ENCODE results near the gene COL2A1. TPM values are rescaled to one million over a fixed set of nuclear protein-coding genes. Genes with fewer than 3 reads are reported as not detected.

Gene COL2A1
- total RNA-seq, 2 donors from 2014 or later = 12.4 to 21.0 TPM

- H3K4me1 Mint-ChIP-seq = peaks cover 13% of the 10 kb centered on the region
- Histone ChIP-seq H3K4me3 (ENCODE audit: low read length) (no peak overlapping the region), H3K27me3 (ENCODE audit: control insufficient read depth, insufficient read depth, low read length, poor library complexity, severe bottlenecking) (no peaks in the 10 kb centered on the region), H3K4me1 (ENCODE audit: control insufficient read depth, insufficient read depth, low read length) (peaks cover 5% of the 10 kb centered on the region), H3K36me3 (ENCODE audit: control insufficient read depth, insufficient read depth, low read length) (peaks cover 33% of the 10 kb centered on the region), H3K9ac (ENCODE audit: extremely low read depth, low read length, poor library complexity, severe bottlenecking) (no peak overlapping the region), H3K9me3 (ENCODE audit: control insufficient read depth, low read length) (no peaks in the 10 kb centered on the region), H3K27ac (ENCODE audit: low read depth, low read length) (no peak overlapping the region)
- WGBS, 2 experiments (ENCODE audit: insufficient coverage in 1 of 2, insufficient read length in 1 of 2) = 85 to 100% methylated on average over 2 to 4 of the region's 5 CpGs
- DNase-seq = no peak
- H3K9me3 Mint-ChIP-seq = no peaks in the 10 kb centered on the region
- peaks cover 26% of the 10 kb centered on the region for H3K36me3 Mint-ChIP-seq (ENCODE audit: low read depth)
- H3K27me3 Mint-ChIP-seq (ENCODE audit: insufficient read depth) = peaks cover 37% of the 10 kb centered on the region
- H3K4me3 Mint-ChIP-seq = no peak overlapping the region
- TF ChIP-seq CTCF (conservative IDR thresholded peaks at IDR 0.05) = no peak
- H3K27ac Mint-ChIP-seq = no peak overlapping the region
Observed at GRCh38 chr12:48041591-48042423, 37.5 kb upstream of the COL2A1 start.

- no peaks in the 10 kb centered on the region for H3K27me3 ChIP-seq (ENCODE audit: control insufficient read depth, insufficient read depth, low read length, poor library complexity, severe bottlenecking)
- H3K27me3 Mint-ChIP-seq (ENCODE audit: insufficient read depth) = peaks cover 52% of the 10 kb centered on the region
- no peak for DNase-seq
- peaks cover 18% of the 10 kb centered on the region for H3K36me3 ChIP-seq (ENCODE audit: control insufficient read depth, insufficient read depth, low read length)
- H3K27ac ChIP-seq (ENCODE audit: low read depth, low read length) = no peak overlapping the region
- H3K9ac ChIP-seq (ENCODE audit: extremely low read depth, low read length, poor library complexity, severe bottlenecking) = no peak overlapping the region
- H3K4me3 Mint-ChIP-seq = no peak overlapping the region
- no peaks in the 10 kb centered on the region for H3K9me3 ChIP-seq (ENCODE audit: control insufficient read depth, low read length)
- H3K4me1 ChIP-seq (ENCODE audit: control insufficient read depth, insufficient read depth, low read length) = peaks cover 6% of the 10 kb centered on the region
- H3K4me3 ChIP-seq (ENCODE audit: low read length) = no peak overlapping the region
- no peak overlapping the region for H3K27ac Mint-ChIP-seq
- no peaks in the 10 kb centered on the region for H3K9me3 Mint-ChIP-seq
- peaks cover 13% of the 10 kb centered on the region for H3K36me3 Mint-ChIP-seq (ENCODE audit: low read depth)
- no peak for TF ChIP-seq CTCF (conservative IDR thresholded peaks at IDR 0.05)
- WGBS, 2 experiments (ENCODE audit: insufficient coverage in 1 of 2, insufficient read length in 1 of 2) = 84 to 100% methylated on average over 1 to 3 of the region's 3 CpGs
- H3K4me1 Mint-ChIP-seq = peaks cover 15% of the 10 kb centered on the region
Observed at GRCh38 chr12:48040354-48040753, 36.1 kb upstream of the COL2A1 start.

GRCh38 chr12:48039151-48039550, 34.9 kb upstream of the COL2A1 start:
- Histone ChIP-seq H3K4me3 (ENCODE audit: low read length) (no peak overlapping the region), H3K9me3 (ENCODE audit: control insufficient read depth, low read length) (no peaks in the 10 kb centered on the region), H3K27me3 (ENCODE audit: control insufficient read depth, insufficient read depth, low read length, poor library complexity, severe bottlenecking) (peaks cover 2% of the 10 kb centered on the region), H3K9ac (ENCODE audit: extremely low read depth, low read length, poor library complexity, severe bottlenecking) (no peak overlapping the region), H3K27ac (ENCODE audit: low read depth, low read length) (no peak overlapping the region), H3K36me3 (ENCODE audit: control insufficient read depth, insufficient read depth, low read length) (peaks cover 7% of the 10 kb centered on the region), H3K4me1 (ENCODE audit: control insufficient read depth, insufficient read depth, low read length) (peaks cover 6% of the 10 kb centered on the region)
- TF ChIP-seq CTCF (conservative IDR thresholded peaks at IDR 0.05) = no peak
- no peak for DNase-seq
- Mint-ChIP-seq H3K4me3 (no peak overlapping the region), H3K4me1 (peaks cover 15% of the 10 kb centered on the region), H3K36me3 (ENCODE audit: low read depth) (peaks cover 7% of the 10 kb centered on the region), H3K9me3 (no peaks in the 10 kb centered on the region), H3K27me3 (ENCODE audit: insufficient read depth) (peaks cover 64% of the 10 kb centered on the region), H3K27ac (no peak overlapping the region)
- WGBS, 2 experiments (ENCODE audit: insufficient coverage in 1 of 2, insufficient read length in 1 of 2) = 100% methylated on average over 1 of the region's 1 CpG; no CpG with 5 or more reads in 1 of the 2 experiments

Measured in endodermal cell (in vitro differentiated cells).